ENCODE data around the gene LRMDA.
A peak's percentile ranks its signal among the peaks of the same experiment; 100 is the strongest.

The LRMDA gene

DNA sequence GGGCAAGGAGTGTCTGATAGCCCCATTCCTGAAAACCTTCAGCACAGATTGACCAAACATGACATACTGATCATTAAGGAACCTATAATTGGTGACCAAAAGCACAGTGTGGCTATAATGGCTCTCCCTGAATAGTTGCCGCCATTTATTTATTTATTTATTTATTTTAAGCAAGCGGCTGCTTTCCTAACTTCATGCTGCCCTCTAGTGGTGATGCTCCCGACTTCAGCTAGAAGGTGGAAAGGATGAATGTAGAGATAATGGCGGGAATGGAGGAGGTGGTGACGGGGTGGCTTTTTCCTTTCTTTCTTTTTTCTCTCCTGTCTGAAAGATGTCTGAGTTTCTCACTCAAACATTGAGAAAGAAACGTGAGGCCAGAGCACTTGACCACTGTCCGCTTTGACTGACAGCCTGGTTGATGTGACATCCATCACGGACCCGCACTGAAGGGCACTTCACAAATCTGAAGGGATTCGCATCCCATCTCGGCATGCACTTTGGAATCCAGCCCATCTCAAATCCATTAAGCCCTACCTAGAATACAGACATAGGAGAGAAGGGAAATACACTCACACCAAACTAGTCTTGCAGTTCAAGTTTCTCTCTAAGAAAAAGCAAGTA lies 1116.0 kb downstream of the LRMDA start:
- peak; percentile 52 for DNase-seq (ENCODE audit: extremely low read depth, low read depth)
- TF ChIP-seq, protein P1, sequence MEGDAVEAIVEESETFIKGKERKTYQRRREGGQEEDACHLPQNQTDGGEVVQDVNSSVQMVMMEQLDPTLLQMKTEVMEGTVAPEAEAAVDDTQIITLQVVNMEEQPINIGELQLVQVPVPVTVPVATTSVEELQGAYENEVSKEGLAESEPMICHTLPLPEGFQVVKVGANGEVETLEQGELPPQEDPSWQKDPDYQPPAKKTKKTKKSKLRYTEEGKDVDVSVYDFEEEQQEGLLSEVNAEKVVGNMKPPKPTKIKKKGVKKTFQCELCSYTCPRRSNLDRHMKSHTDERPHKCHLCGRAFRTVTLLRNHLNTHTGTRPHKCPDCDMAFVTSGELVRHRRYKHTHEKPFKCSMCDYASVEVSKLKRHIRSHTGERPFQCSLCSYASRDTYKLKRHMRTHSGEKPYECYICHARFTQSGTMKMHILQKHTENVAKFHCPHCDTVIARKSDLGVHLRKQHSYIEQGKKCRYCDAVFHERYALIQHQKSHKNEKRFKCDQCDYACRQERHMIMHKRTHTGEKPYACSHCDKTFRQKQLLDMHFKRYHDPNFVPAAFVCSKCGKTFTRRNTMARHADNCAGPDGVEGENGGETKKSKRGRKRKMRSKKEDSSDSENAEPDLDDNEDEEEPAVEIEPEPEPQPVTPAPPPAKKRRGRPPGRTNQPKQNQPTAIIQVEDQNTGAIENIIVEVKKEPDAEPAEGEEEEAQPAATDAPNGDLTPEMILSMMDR (IDR thresholded peaks at IDR 0.05; ENCODE audit: low read depth, low read length): peak; percentile 76

DNA sequence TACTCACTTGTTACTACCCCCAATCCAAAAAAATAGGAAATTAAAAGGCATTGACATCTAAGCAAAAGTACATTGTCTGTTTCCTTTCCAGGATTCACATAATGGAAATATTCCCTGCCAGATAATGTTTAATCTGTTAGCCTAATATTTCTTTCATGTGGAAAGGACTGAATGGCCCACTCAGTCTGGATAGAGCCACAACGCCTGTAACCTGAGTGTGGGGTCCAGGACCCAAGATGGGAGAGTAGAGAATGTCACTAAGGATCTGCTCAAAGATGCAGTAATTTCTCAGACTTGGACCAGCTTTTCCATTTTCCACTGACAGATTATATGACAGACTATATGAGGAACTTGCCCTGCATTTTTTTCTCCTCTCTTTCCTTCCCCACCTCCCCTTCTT lies 1117.3 kb downstream of the LRMDA start:
- TF ChIP-seq, protein P1 (IDR thresholded peaks at IDR 0.05; ENCODE audit: low read depth, low read length): no peak
- no peak for DNase-seq (ENCODE audit: extremely low read depth, low read depth)

DNA sequence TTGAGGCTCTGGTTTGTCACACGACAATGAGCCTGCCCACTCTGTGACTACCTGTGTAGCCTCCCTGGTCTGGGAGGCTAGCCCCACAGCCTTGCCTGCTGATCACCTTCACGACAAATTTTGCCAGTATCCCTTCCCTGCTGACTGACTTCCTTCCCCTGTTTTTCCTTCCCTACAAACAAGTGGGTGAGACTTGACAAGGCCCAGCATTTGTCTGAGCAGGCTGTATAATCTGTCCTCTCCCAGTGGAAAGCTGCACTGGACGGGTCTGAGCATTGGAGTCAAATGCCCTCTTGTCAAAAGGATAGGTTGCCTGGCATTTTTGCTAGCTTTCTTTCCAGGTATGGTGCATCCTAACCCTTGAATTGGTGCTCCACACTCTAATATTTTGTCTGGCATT lies 1117.7 kb downstream of the LRMDA start:
- DNase-seq (ENCODE audit: extremely low read depth, low read depth): no peak
- TF ChIP-seq, protein P1 (IDR thresholded peaks at IDR 0.05; ENCODE audit: low read depth, low read length): no peak

DNA sequence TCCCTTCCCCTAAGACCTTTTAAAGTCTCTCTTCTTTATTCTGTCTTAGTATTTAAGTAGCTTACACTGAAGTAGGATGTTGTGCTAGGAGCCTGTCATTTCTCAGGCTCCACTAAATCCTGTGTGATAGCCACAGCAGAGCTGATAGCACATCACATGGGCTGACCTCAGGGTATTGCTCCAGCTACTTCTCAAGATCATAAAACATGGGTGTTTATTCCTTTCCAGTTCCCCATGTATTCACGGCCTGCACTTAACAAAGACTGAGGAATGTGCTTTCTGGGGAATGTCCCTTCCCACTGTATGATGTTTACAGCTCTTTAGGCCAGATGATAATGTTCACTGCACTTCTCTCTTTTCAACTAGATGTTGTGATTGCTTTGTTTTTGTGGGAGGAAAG lies 1119.4 kb downstream of the LRMDA start:
- TF ChIP-seq, protein P1 (IDR thresholded peaks at IDR 0.05; ENCODE audit: low read depth, low read length): no peak

DNA sequence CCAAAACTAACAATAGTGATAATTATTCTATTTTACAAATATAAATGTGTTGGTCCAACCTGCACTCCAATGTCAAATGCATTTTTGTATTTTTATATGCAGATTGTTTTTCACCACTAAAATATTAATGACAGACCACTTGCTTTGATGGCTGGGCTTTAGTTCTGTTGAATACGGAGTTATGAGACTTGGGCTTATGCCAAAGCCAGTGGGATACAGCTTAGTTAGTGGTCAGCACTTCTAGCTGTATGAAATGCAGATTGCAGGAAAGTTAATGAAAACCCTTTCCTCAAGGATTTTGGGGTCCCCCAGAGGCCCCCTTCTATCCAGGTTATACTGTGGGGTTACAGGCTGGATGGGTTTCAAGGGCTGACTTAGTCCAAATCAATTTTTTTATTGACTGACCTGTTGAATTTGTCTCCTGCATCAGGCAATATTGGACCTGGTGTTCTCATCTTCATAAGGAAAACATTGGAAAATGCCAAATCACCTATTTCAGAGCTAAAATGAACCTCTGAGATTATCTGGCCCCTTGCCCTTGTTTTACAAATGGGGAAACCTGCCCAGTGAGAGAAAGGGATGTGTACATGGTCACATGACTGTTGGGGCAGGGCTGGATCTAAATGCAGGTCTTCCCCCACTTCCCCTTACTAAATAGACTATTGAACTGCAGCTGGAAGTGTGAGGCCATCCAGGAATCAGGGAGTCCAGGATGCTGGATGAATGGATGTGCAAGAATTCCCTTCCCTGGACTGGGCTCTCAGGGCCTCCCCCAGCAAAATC lies 1120.9 kb downstream of the LRMDA start:
- no peak for DNase-seq (ENCODE audit: extremely low read depth, low read depth)

More for the DNA sequence above, 1119.4 kb downstream of the LRMDA start:
- DNase-seq (ENCODE audit: extremely low read depth, low read depth): no peak

DNA sequence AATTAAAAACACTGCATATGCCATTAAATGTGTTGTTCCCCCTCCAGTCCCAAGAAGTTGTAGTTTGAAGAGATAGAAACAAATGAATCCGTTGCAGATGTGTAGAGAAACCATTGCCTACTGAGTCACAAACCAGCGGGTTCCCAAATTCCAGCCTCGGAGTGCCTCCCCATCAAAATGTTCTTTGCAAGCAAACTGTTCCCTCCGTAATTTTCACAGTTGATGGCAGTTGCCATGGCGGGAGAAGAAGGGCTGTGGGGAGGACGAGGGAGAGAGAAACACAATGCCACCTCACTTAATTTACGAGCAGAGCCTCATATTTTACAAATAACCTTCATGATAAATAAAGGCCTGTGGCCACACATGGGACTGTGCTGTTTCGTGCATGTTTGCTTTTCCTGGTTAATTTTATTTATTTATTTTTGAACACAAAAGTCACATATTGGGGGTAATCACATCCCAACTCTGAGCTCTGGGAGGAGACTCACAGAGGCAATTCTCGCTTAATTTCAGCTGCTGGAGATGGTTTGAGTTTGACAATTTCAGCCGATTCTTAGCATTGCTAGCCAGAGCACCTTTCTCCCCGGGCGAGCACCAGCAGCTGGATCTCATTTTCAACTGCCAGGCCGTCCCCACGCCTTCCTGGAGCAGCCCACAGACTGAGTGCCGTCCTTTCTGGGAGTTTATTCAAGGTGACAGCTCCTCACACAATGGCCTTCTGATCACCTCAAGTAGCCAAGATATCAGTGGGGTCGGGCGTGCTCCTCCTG lies 1122.0 kb downstream of the LRMDA start:
- TF ChIP-seq, protein P1 (IDR thresholded peaks at IDR 0.05; ENCODE audit: low read depth, low read length): no peak
- peak; percentile 35 for DNase-seq (ENCODE audit: extremely low read depth, low read depth)

More for the DNA sequence above, 1120.9 kb downstream of the LRMDA start:
- TF ChIP-seq, protein P1 (IDR thresholded peaks at IDR 0.05; ENCODE audit: low read depth, low read length): no peak

DNA sequence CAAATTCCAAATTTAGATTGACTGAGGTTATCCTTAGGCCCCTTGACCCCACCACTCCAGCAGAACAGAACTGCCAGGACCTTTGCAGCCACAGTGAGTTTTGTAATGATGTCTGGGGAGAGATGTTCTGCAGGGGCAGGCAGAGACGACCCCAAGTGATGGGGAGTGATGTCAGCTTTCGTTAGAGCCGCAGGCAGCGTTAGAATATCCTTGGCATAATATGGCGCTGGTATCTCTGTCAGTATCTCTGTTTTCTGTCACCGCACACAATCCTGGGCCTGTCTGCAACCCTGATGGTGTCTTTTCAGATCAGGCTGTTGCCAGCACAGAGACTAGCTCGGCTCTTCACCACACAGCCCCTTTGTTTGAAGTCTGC lies 1122.6 kb downstream of the LRMDA start:
- no peak for DNase-seq (ENCODE audit: extremely low read depth, low read depth)
- TF ChIP-seq, protein P1 (IDR thresholded peaks at IDR 0.05; ENCODE audit: low read depth, low read length): no peak

Measured in AG09319 (cell line).